ENCODE data around the gene NTM.

- TF ChIP-seq, protein P1, sequence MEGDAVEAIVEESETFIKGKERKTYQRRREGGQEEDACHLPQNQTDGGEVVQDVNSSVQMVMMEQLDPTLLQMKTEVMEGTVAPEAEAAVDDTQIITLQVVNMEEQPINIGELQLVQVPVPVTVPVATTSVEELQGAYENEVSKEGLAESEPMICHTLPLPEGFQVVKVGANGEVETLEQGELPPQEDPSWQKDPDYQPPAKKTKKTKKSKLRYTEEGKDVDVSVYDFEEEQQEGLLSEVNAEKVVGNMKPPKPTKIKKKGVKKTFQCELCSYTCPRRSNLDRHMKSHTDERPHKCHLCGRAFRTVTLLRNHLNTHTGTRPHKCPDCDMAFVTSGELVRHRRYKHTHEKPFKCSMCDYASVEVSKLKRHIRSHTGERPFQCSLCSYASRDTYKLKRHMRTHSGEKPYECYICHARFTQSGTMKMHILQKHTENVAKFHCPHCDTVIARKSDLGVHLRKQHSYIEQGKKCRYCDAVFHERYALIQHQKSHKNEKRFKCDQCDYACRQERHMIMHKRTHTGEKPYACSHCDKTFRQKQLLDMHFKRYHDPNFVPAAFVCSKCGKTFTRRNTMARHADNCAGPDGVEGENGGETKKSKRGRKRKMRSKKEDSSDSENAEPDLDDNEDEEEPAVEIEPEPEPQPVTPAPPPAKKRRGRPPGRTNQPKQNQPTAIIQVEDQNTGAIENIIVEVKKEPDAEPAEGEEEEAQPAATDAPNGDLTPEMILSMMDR (conservative IDR thresholded peaks at IDR 0.05 in 1 of 2, IDR thresholded peaks at IDR 0.05 in 1 of 2; ENCODE audit: low read depth in 1 of 2, low read length in 2 of 2): no peak
- TF ChIP-seq EZH2 (IDR thresholded peaks at IDR 0.05; ENCODE audit: low read length, missing control alignments): no peak
Measured at GRCh38 chr11:132060567-132060966, 690.2 kb downstream of the NTM start.
